GM21381 (cell line): ENCODE measurements around the gene ZBBX.

Source experiments
- ATAC-seq: cut with Tn5 transposase; IDR thresholded peaks from one replicate; pipeline ENCODE4 v1.9.1; 2021; ENCODE audit warnings: mild to moderate bottlenecking, moderate library complexity; ENCODE audit not compliant: unreplicated experiment

Gene ZBBX

DNA sequence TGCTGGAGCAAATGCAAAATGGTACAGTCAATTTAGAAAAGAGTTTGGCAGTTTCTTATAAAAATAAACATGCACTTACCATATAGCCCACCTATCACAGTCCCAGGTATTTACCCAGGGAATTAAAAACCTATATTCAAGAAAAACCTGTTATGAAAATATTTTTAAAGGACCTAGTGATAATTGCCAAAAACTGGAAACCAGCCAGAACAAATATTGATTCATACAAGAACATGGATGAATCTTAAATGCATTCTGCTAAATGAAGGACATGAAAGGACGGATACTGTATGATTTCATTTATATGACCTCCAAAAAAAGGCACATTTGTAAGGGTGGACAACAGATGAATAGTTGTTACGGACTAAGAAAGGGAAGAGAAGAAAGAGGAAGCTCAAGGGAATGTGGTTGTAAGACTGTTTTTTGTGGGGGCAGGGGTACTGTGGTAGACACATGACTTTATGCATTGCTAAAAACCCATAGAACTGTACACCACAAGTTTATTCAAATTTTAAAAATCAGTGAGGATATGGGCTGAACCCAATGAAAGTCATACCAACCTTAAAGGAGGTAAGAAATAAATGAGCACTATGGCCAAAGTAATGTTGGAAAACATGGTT is 61.0 kb downstream of the ZBBX start:
- ATAC-seq = no peak

DNA sequence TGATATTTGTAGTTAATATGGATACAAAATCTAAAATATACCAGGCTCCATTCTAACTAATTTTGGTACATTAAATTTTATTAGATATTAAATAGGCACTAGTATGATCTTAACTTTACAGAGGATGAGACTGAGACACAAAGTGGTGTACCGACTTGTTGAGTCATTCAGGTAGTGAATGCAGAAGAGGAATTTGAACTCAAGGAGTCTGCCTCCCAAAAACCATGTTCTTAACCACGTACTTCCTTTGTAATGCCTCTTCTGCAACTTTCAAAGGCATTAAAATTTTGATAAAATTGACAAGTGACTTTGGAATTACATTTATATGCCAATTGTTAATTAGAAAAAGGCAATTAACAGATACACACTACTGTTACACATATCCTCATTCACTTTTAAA is 61.8 kb downstream of the ZBBX start:
- no peak for ATAC-seq

DNA sequence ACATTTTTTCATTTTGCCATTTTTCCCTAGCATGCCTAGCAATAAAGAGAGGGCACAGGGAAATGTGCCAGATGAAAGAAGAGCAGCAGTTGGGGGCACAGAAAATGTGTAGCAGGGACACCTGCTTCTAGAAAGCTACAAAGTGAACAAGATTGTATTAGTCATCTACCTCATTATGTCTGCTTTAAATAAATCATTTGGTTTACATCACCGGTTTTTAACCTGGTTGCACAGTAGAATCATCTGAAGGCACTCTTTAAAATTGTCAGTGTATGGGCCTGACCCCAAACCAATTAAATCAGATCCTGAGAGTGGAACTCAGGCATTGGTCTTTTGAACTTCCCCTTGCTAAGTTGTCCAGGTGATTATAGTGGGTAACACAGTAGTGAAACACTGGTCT is 73.8 kb downstream of the ZBBX start:
- no peak for ATAC-seq

DNA sequence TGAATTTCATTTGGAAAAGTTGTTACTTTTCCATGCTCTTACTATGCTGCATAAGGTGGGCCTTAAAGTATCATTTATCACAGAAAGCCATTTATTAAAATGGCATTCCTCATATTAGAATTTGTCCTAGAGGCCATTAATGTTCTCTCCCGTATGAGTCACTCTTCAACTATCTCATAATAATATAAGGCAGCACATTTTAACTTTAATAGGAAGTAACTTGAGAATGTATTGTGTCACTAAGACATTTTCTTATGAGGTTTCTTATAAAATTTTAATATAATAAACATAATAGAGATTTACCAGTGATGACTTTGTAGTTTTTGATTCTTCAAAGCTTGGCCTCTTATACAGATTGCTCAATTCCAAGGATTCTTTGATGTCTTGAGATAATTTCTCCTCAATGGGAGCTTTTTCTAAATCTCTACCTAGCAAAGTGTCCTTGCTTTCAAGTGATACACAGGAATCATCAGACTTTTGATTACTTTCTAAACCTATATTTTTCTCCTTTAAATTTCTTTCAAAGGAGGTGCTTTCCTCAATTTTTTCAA is 74.7 kb downstream of the ZBBX start:
- no peak for ATAC-seq

DNA sequence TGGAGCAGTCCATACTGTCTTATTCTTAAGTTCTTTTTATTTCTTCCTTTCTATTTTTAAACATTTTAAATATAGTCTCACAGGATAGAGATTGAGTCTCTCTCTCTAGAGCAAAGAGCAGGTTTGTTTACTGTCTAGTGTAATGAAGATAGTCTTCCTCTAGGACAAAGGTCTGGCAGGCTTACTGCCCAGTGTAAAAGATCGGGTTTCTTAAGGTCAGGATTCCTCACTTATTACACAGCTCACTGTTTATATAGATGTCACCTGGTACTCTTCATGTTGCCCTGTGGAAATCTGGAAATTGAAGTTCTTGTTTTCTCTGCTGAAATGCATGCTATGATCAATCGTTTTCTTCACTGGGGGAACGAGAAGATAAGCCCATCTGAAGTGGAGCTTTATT is 76.0 kb downstream of the ZBBX start:
- ATAC-seq = no peak

DNA sequence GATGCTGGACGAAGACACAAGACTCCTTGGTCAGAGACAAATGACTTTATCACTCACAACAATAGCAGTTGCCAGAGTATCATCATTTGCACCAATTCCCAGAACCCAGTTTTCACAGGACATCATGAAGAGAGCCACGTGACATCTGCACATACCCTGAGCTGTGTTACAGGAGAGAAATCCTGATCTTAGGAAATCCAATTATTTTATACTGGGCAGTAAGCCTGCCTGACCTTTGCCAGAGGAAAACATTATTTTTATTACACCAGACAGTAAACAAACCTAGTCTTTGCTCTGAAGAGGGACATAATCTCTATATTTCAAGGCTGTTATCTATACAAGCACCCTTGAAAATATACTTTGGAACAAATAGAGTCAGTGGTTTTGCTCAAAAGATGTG is 77.4 kb downstream of the ZBBX start:
- no peak for ATAC-seq

DNA sequence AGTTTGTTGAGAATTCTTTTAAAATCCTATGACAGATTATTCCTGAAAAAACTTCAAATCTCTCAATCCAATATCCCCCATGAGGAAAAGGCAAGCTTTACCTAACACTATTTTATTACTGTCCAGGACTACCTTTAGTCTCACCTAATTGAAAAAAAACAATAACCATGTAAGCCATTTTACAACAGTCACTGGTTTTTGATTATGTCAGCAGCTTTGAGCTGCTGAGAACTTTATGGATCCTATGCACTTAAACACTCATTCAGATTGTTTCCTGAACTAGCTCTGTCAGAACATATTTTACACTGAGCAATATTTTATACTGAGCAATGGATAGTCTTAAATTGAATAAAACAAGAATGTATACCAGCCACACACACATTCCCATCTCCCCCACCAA is 79.9 kb downstream of the ZBBX start:
- no peak for ATAC-seq

DNA sequence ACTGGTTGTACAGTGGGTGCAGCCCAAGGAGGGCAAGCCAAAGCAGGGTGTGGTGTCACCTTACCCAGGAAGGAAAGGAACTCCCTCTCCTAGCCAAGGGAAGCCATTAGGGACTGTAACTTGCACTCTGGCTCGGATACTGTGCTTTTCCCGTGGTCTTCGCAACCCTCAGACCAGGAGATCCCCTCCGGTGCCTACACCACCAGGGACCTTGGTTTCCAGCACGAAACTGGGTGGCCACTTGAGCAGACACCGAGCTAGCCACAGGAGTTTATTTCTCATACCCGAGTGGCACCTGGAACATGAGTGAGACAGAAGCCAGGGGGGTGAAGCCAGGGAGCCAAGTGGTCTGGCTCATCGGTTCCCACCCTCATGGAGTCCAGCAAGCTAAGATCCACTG is 90.7 kb downstream of the ZBBX start:
- no peak for ATAC-seq

DNA sequence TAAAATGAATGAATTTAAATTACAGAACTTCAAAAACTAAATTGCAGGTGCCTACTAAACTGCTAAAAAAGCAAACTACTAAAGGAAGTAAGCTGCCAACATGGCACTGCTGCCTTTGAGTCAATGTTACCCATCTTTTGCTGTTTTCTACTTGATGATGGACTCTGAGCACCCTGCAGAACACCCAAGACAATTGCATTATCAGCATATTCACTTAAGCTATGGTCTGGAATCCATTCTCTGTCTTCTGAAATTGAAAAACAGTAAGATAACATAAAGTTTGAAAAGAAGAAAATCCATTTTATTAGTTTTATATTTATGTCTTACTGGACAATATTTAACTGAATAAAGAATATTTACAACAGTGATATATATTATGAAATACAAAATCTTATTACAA is 91.4 kb downstream of the ZBBX start:
- no peak for ATAC-seq

DNA sequence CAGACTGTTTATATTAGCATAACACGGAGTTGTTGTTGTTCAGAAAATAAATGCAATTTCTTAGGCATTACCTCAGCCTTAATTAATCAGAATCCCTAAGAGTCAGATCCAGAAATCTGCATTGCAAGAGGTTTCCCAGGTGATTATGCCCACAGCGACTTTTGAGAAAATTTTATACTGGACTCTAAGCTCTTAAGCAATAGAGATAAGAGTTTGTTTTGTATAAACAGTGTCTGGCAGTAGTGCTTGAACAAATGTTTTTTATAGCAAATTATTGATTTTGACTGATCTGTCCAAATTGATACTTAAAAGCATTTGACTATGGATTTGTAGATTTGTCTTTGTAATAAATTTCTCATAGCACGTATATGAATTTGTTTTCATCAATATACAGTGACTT is 92.8 kb downstream of the ZBBX start:
- ATAC-seq = no peak

DNA sequence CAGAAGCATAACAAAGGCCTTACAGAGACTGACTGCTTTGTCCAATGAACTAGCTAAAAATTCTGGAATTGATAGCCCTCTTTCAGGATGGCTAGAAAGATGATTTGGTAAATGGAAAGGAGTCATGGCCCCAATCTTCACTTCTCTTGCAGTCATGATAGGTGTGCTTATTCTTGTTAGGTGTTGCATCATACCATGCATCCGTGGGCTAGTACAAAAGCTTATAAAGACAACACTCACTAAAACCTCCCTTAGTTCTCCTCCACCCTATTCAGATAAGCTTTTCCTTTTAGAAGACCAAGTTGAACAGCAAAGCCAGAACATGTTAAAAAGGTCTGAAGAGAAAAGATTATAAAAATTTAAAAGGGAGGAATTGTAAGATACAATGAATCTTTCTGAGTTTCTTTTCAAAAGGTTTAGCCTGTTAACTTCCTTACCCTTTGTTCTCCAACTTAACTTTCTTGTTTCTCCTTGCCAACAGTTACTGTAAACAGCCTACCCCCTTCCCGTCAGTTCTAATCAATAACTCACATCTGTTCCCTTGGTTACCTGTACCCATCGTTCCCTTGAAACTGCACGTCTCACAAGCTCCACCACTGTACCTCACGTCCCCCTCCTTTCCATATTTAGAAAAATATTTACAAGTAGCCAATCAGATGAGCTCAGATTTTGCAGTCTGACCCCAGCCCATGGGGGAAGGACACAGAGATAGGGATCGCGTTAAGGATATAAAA is 105.8 kb downstream of the ZBBX start:
- ATAC-seq = no peak

DNA sequence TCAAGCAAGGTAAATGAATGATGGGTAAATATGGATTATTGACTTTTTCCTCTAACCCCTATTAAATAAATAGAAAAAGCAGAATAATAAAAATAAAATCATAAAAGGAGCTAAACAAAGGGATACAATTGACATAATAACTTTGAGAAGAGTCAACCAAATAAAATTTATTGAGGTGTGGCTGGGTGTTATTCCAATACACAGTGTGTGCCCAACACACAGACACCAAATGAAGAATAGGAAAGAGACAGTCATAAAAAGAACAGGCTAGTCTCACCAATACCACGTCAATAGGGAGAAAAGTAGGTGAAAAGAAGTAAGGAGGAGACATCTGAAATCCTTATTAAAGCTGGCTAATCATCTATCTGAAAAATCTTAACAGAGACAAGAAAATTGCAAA is 127.1 kb downstream of the ZBBX start:
- no peak for ATAC-seq

DNA sequence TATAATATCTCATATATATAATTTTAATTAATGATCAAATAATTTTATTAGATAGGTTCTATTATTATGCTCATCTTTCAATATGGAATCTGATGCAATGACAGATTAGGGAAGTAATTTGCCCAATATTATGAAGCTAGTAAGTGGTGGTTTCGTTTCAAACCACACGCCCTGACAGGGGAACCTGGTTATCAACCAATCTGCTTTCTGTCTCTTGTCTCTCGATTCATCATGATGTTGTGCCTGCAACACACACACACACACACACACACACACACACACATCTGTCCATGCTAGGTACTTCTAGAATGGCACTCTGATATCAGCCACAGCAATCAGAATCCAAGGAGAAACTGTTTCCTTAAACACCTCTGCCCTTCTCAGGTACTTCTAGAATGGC is 128.4 kb downstream of the ZBBX start:
- no peak for ATAC-seq

DNA sequence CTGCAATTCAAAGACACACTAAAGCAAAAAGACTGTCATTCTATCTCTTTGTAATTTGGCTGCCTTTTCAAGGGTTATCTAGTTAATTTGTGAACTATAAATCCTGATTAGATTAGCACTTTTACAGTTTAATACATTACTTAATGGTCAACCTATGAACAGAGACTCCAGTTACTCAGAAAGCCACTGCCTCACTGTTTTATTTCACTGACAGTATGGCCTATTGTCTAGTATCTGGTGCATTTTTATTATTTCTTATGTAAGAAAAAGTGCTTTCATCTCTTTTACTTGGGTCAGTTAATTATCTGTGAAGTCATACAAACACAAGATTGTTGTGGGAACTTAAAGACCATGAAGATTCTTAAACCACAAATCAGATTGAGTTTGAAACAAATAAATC is 133.8 kb downstream of the ZBBX start:
- no peak for ATAC-seq

DNA sequence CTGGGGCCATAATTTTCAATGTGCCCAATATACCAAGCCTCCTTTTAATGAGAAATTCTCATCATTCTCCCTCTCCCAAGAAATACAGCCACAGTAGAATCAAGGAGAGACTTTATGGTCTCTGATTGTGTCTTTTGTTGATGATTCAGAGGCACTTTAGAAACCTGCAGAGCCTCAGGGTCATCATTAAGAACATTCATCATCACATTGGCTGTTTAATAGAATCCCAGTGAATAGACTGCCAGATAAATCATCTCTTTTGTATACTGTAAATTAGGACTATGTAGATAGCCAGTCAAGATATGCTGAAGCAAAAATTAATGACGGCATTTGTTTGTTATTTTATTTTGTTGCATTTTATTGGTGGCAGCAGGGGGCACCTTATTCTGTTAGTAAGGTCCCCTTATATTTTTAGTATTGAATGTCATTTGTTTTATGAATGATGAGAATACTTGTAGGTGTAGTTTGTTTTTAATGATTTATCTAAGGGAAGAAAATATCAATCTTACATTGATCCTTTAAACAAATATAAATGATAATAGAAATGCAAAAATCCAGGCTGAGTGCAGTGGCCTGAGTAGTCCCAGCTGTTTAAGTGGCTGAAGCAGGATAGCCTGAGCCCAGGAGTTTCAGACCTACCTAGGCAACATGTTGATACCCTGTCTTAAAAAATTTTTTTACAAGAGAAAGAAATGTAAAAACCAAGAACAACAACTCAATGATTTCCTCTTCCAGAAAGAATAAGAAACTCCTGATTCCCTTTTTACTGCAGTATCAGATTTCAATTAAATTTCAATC is 138.8 kb downstream of the ZBBX start:
- no peak for ATAC-seq

DNA sequence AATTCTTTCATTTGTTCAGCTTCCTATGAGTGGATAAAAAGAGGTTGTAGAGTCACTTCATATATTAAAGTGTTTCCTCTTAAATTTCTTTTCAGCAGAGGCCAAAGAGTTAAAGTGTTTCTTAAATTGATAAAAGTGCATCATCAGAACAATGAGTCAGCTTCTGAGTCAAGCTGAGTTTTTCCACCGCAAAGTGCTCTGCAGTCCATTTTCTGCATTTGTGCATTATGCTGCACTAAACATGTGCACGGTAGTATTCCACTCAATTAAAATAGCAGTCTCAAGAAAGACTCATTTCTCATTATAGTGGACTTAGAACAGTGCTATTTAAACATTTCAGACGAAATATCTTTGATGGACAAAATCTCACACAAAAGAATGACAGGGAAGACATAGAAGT is 152.0 kb downstream of the ZBBX start:
- no peak for ATAC-seq

DNA sequence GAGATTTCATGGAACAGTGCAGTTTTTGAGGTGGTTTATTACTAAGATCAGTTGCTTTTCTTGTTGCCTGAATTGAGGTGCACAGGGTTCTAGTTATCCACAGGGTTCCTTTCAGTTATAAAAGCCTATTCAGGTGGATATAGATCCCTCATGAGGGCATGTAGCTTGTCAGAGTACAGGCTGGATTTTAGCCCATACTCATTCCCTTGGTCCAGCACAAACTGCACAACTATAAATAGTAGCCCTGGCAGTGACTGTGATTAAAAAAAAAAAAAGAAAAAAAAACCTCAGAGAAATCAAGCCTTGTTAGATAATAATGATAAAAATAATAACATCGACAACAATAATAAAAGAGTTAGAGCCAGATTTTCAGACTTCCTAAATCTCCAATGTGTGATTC is 154.3 kb downstream of the ZBBX start:
- ATAC-seq = no peak

DNA sequence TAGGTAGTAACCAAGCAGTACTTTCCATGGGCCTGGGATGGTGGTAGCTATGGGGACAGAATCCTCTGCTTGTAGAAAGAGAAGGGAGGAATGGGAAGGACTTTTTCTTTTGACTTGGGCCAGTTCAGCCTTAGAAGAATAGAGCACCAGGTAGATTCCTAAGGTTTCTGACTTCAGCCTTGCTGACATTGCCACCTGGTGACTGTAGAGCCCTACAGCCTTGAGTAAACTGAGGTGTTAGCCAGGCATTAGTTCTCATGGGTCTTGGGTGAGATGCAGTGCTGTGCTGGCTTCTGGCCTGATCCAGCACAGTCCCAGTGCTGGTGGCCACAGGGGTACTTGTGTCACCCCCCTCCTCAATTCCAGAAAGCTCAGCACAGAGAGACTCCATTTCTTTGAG is 171.1 kb downstream of the ZBBX start:
- ATAC-seq = no peak

DNA sequence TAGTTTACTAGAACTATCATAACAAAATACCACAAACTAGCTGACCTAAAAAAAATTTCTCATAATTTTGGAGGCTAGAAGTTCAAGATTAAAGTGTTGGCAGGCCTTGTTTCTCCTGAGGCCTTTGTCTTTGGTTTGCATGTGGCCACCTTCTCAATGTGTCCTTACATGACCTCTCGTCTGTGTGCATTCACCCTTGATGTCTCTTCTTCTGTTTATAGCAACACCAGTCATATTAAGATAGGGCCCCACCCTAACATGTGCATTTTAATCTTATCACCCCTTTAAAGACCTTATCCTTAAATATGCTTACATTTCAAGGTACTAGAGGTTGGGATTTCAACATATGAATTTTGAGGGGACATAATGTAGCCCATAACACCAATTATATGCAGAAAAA is 177.0 kb downstream of the ZBBX start:
- ATAC-seq = no peak

DNA sequence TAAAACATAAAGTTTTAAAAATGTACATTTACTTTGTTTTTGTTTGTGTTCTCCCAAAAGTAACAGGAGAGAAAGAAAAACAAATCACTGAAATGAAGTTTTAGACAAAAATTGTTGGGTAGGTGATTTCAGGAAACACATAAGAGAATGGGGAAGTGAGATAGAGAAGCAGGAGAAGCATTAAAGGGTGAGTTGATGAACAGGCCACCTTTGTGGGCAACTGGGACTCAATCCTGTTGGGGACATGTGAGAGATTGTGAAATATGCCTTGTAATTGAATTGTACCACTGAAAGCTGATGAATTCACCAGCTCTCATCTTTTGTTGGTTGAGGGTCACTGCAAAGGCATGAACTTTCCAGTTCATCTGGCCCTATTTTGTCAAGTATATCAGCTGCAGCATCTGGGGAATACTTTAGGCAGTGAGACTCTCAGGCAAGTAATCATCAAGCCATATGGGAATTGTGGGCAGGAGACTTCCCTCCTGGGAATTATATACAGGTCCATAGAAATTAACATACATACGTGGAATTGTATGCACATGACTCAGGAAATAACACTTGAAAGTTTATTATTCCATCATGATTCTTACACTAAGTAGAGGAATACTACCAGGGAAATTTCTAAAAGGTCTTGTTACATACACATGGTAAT is 181.0 kb downstream of the ZBBX start:
- no peak for ATAC-seq
